GM21423 (cell line): ENCODE results near the gene PSME2.
A peak's percentile ranks its signal among the peaks of the same experiment; 100 is the strongest.

ENCODE experiments used
- ATAC-seq: cut with Tn5 transposase; IDR thresholded peaks from one replicate; pipeline ENCODE4 v1.9.1; 2021; ENCODE audit warnings: mild to moderate bottlenecking, moderate library complexity; ENCODE audit not compliant: unreplicated experiment

Gene PSME2, protein sequence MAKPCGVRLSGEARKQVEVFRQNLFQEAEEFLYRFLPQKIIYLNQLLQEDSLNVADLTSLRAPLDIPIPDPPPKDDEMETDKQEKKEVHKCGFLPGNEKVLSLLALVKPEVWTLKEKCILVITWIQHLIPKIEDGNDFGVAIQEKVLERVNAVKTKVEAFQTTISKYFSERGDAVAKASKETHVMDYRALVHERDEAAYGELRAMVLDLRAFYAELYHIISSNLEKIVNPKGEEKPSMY

DNA sequence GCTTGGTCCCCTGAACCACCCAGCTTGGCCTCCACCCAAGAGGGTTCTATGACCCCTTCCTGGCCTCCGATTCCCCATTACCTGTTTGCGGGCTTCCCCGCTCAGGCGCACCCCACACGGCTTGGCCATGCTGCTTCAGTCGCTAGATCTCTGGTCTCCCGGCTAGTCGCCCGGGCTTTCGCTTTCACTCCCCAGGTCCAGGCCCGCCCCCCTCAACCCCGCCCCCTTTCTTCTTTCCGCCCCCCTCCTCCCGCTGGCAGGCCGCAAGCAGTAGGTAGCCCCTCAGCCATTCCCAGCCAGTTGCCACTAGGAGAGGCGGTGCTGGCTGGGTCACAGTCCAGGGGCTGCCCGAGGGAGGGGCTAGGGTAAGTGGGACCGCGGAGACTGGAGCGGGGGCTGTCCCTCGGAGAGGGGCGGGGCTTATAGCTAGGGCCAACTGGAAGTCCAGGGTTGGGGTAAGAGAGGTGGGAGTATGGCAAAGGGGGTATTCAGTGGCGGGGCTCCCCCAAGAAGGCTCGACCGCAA is at the start of gene PSME2:
PSME2 (minus strand) TSS at position 158 of the 525 bp plus-strand sequence; CDS start at position 129, 29 bp downstream.
- peak; percentile 57 for ATAC-seq

DNA sequence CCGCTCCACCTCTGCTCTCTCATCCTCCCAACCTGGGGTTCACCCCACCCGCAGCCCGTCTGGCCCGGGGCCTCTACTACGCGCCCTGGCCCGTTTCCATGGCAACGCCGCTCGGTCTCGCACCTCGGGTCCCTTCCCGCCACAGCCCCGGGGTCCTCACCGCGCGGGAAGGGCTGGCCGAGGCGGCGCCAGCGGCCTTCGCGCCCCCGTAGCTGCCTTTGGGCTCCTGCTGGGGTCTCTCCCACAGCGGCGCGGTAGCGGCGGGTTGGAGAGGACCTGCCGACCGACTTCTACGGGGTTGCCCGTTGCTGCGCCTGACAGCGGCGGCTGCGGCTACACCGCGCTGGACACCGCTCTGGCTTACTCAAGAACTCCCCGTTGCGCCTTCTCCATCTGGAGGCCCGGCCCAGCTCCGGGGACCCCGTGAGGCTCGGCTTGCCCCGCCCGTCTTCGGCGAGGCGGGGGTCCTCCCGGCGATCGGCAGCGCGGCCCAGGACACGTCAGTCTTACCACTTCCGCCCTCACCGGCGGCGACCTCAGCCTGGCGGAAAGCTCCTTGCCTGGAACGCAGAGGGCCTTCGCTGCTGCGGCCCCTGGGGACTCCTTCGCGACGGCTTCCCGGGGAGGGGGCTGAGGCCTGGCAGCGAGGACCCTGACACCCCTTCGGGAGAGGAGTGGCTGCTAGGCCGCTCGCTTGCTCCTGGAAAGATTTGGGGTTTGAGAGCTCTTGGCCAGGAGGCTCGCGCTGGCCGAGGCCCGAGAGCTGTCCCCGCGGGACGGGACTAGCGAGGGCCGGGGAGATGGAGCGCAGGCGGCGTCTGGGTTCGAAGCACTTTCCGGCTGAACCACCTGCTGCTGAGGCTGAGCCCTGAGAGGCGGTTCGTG is 49.0 kb upstream of the PSME2 start, which contains the start of gene TM9SF1:
TM9SF1 (minus strand) TSS at position 256 of the 885 bp plus-strand sequence. CDS start 422 bp downstream, outside the sequence.
- ATAC-seq = peak; percentile 84

DNA sequence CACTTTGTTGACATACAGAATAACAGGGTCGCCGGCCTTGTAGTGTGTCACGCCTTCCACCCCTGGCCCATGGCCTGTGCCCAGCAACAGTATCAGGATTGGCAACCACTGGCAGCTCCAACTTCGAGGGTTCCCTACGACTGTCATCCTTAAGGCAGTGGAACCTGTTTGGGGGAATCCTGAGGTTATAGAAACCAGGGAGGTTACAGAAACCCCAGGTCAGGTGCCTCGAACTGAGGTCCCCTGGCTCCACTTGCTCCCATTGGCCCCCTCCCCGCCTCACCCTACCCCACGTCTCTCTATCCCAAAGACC is 48.4 kb upstream of the PSME2 start:
- no peak for ATAC-seq

DNA sequence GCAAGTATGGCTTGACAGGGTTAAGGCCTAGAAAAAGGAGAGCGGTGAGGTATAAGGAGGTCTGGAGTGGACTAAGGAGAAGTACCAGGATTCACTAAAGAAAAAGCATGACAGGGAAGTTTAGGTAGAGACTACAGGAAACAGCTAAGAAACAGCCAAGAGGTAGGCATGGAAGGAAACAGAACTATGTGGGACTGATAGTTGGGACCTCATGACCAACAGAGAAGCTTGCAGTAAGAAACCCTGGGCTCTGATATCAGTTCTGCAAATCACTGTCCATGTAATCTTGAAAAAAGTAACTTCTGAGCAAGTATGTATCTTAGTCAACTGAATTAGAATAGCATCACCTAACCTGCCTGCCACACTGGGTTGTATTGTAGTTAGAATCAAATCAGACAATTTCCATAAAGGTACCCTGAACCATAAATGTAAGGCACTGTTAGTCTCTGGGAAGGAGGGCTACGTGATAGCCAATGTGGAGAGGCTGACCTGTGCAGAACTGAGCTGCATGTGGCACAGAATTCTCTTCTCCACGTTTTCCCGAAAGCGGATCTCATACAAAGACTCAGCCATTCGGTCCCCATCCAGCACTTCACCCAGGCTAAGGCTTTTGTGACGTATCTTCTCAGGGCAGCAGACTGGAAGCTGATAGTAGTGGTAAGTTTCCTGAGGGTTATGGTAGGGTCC is 47.9 kb upstream of the PSME2 start:
- ATAC-seq = no peak

DNA sequence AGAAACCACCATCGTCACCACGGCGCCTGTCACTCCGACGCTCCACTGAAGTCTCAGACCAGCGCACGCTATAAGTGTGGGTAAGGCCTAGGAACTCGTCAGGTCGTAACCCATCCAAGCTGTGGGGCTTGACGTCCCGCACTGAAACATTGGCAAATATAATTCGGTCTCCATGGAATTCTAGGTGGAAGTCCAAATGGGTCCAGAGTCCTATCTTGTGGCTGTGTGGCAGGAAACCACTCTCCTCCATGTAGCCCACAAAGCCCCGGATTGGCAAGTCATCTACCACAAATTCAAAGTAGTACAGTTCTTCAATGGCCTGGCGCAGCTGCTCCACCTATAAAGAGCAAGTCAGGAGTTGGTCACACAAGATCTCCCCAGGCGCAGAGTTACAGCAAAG is 46.5 kb upstream of the PSME2 start:
- ATAC-seq = no peak

DNA sequence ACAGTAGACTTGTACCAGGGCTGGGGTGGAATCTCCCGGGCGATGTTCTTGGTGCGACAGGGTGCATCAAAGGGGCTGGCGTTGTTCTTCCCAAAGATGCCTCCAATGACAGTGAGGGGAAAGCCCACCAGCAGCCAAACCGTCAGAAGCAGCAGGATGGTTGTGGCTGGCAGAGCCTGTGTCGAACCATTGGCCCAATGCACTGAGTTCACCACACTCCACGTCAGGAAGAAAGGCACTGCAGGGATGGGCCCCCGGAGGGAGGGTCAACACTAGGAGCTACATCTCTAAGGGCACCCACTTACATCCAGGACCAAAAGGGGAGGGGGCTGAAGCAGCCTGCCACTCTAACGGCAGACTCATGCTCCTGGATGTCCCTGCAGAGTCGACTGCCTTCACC is 44.0 kb upstream of the PSME2 start:
- no peak for ATAC-seq

DNA sequence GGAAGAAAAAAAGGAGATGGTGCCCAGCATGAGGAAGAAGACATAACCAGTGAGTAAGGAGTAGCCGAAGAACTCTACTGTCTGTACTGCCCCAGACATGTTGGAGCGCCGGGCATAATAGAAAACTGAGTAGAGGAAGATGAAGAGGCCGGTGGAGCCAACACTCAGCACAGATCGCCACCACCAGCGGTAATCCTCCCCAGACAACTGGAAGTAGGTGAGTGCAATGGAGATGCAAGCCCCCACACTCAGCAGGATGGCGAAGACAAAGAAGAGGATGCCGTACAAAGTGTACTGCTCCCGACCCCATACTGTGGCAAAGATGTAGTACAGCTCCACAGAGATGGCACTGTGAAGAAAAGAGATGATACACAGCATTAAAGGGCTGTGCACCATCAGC is 43.0 kb upstream of the PSME2 start:
- ATAC-seq = no peak

DNA sequence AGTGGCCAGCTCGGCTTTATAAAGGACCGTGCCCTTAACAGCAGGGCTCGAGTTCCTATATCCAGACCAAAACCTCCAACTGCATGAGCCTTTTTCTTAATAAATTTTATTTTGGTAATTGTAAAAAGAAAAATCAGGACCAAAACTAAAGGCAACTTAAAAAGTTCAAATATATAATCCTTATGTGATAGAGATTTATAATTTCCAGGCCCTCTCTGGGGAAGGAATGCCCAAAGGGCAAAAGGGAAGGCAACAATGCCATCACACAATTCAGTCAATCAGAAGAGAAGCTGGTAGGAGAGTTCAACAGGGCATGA is 42.6 kb upstream of the PSME2 start:
- no peak for ATAC-seq

DNA sequence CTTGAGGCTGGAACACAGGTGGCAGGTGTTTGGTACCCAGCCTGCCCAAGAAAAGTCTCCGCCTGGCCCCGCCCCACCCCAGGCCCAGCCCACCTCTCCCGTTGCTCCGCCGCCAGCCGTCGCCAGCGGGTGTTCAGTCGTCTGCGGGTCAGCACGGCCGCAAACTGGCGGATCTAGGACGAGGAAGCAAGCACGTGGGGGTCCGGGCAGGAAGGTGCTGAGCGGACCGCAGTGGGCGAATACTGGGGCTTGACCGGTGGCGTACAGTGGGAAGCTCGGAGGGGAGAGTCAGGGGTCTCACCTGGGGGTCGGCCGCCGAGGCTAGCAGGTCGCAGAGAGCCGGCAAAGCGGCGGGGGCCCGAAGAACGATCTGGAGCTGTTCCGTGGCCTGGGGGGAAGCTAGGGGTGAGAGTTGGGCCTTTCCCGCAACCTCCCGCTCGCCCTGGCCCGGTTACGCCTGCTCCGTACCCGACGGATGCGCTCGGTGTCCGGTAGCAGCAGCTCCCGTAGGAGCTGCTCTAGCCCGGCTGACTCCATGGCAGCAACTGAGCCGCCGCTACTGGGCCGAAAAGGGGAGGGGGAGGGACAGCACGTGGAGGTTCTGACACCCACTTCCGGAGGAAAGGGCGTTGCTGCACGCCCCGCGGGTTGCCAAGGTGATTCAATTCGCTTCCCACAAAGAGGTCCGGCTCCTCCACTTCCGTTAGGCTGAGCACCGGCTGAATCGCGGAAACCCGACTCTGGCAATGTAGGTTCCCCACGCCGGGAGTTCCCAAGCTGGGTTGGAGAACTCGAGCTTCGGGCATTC is 42.0 kb upstream of the PSME2 start, which contains the start of gene IPO4:
IPO4 (minus strand) TSS at position 566 of the 808 bp plus-strand sequence; CDS start at position 537, 29 bp downstream.
- peak; percentile 83 for ATAC-seq

DNA sequence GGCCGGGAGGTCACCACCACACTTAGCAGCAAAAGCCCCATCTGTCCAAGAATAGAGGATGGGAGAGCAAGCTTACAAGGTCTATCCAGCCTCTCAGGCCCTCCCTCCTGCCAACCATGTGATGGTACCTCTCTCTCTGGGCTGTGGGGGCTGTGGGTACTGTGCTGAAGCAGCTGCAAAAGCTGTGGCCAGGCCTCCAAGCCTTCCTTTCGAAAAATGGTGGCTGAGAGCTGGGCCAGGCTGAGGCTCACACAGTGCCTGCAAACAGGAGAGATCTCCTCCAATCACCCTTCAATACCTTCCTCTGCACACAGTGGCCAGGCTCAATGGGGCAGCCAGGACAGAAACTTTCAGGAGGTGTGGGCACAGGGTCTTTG is 41.1 kb upstream of the PSME2 start:
- no peak for ATAC-seq

DNA sequence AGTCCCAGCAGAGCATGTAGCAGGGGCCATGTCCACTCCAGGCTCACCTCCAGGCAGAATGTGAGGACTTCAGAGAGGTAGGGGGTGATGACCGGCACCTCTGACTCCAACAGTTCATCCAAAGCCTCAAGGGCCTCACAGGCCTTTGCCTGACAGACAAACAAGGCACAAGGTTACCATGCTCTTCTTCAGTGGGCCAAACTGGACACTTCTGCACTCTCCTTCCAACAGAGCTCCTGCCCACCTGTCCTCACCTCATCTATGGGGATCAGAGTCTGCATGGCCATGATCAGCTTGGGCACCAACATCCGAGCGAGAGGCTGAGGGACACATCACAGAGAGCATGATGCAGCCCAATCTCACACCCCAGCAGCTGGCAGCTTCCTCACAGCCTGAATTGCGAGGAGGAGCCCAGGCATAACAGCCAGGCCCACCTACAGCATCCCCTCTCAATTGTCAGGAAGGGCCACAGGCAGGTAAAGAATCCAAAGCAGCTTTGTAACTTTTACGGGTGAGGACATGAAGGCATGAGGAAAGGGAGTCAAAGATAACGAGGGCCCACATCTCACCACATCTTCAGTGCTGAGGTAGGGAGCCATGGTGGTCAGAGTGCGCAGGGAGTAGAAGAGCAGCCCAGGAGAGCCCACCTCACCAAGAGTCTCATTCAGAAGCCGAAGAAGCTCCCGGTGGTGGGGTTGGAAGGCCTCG is 40.6 kb upstream of the PSME2 start:
- ATAC-seq = no peak

DNA sequence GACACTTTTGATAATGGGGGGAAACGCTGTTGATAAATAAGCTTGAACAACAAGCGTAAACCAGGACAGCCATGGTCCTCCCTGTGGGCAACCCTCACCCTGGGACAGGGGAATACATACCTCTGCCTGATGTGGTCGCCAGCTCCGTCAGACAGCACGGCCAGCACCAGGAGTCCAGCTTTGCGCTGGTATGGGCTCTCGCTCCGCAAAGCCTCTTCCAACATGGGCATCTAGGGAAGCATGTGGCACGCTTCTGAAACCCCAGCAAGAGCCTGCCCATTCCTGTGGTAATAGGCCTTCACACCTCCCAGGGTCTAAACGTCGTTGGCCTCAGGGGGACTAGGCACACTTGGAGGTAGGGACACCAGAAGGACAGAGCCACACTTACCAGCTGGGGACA is 39.3 kb upstream of the PSME2 start:
- no peak for ATAC-seq

DNA sequence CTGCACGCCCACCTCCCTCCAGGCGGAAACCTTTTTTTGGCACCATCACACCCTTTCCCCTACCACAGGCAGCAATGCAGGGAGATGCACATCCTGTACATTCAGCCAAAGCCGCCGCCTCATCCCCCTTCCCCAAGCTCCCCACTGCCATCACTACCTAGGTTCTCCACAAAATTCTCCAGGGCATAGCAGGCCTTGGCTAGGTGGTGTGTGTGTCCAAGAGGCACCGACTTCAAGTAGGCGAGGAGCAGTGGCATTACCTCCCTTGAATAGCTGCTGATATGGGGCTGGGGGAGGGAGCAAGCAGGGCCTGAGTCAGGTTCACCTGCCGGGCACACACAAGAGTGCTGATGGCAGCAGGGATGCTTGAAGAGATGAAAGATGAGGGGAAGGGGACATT is 38.6 kb upstream of the PSME2 start:
- no peak for ATAC-seq

DNA sequence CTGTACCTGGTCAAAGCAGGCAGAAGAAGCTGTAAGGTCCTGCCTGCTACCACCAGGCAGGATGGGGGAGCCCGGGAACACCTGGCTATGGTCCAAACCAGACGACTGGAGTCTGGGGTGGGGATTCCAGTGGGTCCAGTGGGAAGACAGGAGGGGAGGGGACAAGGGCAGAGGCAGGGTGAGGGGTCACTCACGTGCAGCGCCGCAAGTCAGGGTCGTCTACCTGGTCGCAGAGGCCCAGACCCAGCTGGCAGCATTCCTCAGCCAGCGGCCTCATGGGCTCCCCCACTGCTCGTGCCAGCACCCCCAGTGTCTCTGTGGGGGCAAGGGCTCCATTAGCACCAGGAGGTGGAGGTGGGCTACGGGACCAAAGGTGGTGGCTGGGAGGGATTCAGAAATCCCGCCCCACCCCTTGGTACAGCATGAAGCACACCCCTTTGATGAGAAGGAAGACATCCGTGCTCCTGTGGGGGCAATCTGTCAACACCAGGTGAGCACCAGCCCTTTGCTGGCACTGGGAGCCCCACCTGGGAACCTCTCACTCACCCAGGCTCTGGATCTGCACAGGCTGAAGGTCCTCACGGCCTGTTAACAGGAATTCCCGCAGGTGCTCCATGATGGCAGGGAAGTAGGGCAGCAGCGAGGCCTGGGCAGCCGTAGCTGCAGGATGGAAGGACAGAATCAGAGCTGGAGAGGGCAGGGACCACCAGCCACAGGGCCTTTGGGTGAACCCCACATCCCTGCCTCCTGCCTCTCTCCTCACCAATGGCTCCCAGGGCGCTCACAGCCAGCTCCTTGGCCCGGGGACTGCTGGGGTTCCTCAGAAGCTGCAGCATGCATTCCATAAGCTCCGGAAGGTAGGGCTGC is 37.9 kb upstream of the PSME2 start:
- no peak for ATAC-seq

DNA sequence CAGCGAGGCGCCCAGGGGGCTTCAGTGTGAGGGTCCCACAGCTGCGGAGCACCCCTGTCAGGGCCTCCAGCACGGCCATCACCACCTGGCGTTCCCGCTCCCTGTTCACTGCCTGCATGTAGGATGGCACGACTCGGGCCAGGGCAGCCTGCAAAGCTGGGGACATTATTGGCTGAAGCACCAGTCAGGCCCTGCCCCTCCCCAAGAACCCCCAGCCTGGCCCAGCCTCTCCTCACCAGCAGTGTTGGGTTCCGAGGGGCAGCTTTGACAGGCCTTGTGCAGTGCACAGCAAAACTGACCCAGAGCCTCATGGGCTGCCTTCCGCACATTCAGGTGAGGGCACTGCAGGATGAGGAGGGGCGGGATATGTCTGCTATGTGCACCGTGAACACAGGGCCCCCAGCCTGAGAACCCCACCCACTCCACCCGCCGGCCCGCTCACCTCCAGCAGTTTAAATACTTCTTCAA is 36.6 kb upstream of the PSME2 start:
- no peak for ATAC-seq

DNA sequence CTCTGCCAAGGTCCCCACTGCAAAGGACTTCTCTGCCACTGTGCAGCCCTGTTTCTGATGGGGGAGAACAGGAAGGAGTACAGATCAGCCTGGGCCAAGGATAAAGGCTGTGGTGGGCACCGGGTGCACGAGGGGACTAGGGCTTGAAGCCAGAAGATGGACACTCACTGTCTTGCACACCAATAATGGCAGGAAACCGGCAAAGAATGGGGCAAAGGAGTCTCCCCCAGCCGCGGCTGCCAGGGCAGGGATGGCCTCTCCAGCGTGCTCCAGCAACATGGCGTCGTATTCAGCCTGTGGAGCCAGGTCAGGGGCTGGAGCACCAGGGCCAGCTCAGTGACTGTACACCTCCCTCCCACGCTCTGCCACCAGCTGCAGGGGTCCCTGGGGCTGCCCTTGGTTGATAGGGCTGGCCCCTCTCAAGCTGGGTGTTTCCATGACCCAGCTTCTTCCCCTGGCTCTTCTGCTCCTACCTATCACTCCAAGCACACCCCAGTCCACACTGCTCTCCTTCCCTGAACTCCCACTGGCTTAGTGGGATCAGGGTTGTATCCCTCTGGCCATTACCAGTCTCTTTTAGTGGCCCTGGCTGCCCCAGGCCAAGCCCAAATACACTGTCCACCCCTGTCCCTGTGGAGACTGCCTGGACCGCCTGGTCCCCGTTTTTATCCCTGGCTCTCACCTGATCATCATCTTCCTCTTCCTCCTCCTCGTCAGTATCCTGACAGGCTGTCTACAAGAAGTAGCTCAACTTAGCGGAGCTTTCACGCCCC is 35.9 kb upstream of the PSME2 start:
- no peak for ATAC-seq

DNA sequence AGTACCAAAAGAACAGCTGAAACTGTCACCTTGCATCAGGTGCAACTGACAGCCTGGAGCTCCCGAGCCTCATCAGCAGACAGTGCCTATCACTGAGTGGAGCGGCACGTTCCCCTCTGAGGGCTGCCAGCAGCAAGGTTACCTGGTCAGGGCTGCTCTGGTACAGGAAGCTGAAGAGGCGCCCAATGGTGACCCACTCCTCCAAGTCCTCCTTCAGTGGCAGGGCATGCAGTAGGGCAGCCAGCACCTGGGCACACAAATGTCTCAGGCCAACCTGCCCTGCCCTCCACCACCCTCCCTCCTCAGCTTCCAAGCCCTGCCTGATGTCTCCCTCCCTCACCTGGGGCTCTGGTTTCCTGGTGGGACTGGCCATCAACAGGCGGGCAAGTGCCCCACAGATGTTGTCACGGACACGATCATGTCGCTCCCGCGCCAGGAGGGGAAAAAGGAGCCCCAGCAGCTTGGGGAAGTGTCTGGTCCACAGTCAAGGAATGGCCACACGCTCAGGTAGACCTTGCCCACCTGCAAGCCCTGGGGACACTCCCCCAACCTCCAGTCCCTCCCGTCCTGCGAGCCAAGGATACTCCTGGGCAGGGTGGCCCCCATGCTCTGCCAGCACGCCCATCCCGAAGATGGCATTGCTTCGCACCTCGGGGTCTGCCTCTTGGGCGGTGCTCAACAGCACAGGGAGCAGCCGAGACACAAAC is 35.1 kb upstream of the PSME2 start:
- no peak for ATAC-seq
